ENCODE results near the gene ACOT13. TPM values are rescaled to one million over a fixed set of nuclear protein-coding genes. Genes with fewer than 3 reads are reported as not detected.
A peak's percentile ranks its signal among the peaks of the same experiment; 100 is the strongest.
"Not testable (repeated sequence)": the region's sequence is repeated elsewhere in the genome, so short reads cannot be mapped to it uniquely, and the experiment has no call there.

Gene ACOT13
- total and polyA plus RNA-seq, 4 experiments from 2014 or later: 11.1 to 19.3 (median 14.9) TPM

- not testable (repeated sequence) for H3K9me3 Mint-ChIP-seq
Measured at GRCh38 chr6:24716602-24717148, 49.8 kb downstream of the ACOT13 start.

GRCh38 chr6:24718449-24719124 is 51.7 kb downstream of the ACOT13 start:
- peak overlapping the region; percentile 100 for H3K27ac ChIP-seq (ENCODE audit: low read depth, low read length)
- H3K36me3 Mint-ChIP-seq: peaks cover 26 to 63% of the 10 kb centered on the region in 2 donors
- ChIA-PET CTCF (ENCODE audit: partially characterized antibody) (interaction anchor here (1.1 to 2.5 kb wide), 5 partner anchors 14 to 308 kb away, joined by 3 to 10 read pairs (median 5); partner anchors contain the start of gene GMNN), POLR2A (ENCODE audit: partially characterized antibody) (interaction anchor here (0.9 to 4.7 kb wide), 11 partner anchors 7 to 420 kb away, joined by 3 to 45 read pairs (median 5); partner anchors contain the start of genes ACOT13, GMNN and TDP2)
- peak overlapping the region; percentile 90 to 100 (median 99) for H3K27ac Mint-ChIP-seq
- H3K9me3 Mint-ChIP-seq: peaks cover 0 to 2% (median 0%) of the 10 kb centered on the region in 8 donors
- peaks cover 48 to 76% (median 58%) of the 10 kb centered on the region in 4 donors for H3K4me1 Mint-ChIP-seq
- peak in 1 of 5 donors; percentile 23 for DNase-seq
- no peaks in the 10 kb centered on the region for H3K27me3 ChIP-seq (ENCODE audit: insufficient read depth, low read length)
- no peaks in the 10 kb centered on the region for H3K9me3 ChIP-seq (ENCODE audit: control insufficient read depth in 1 of 2, low read length in 2 of 2)
- H3K4me3 ChIP-seq (ENCODE audit: low read length in 2 of 2): peak overlapping the region; percentile 54 to 95
- peaks cover 24% of the 10 kb centered on the region for H3K36me3 ChIP-seq (ENCODE audit: insufficient read depth, low read length)
- H3K27me3 Mint-ChIP-seq: no peaks in the 10 kb centered on the region
- intact Hi-C loops (cut with micrococcal nuclease): no loop called here
- H3K4me3 Mint-ChIP-seq: peak overlapping the region; percentile 91 to 100 (median 97)
- H3K4me1 ChIP-seq (ENCODE audit: insufficient read depth, low read length): peaks cover 61% of the 10 kb centered on the region

More at GRCh38 chr6:24716602-24717148, 49.8 kb downstream of the ACOT13 start:
- not testable (repeated sequence) for H3K27me3 Mint-ChIP-seq; H3K4me3 ChIP-seq (ENCODE audit: low read length in 2 of 2); H3K27me3 ChIP-seq (ENCODE audit: insufficient read depth, low read length); DNase-seq; H3K9me3 ChIP-seq (ENCODE audit: control insufficient read depth in 1 of 2, low read length in 2 of 2)
- peaks cover 38% of the 10 kb centered on the region for H3K36me3 ChIP-seq (ENCODE audit: insufficient read depth, low read length)
- Mint-ChIP-seq H3K27ac (peak overlapping the region in 5 of 7 donors; percentile 31 to 100 (median 80)), H3K4me3 (peak overlapping the region; percentile 77 to 100 (median 97)), H3K4me1 (peaks cover 54 to 88% (median 66%) of the 10 kb centered on the region in 4 donors), H3K36me3 (peaks cover 35 to 79% of the 10 kb centered on the region in 2 donors)
- peak overlapping the region; percentile 100 for H3K27ac ChIP-seq (ENCODE audit: low read depth, low read length)
- intact Hi-C loops (cut with micrococcal nuclease): loop anchor here (2.0 kb wide), 1 partner anchor 14 kb away; no protein-coding TSS in a partner anchor
- ChIA-PET CTCF (ENCODE audit: partially characterized antibody) (interaction anchor here (2.5 kb wide), 1 partner anchor 301 kb away, joined by 10 read pairs; no protein-coding TSS in a partner anchor), POLR2A (ENCODE audit: partially characterized antibody) (interaction anchor here (1.1 to 4.7 kb wide), 5 partner anchors 8 to 310 kb away, joined by 3 to 45 read pairs (median 19); partner anchors contain the start of genes ACOT13, GMNN and TDP2)
- peaks cover 73% of the 10 kb centered on the region for H3K4me1 ChIP-seq (ENCODE audit: insufficient read depth, low read length)

- Mint-ChIP-seq H3K27me3 (no peaks in the 10 kb centered on the region), H3K4me3 (peak within 1 kb of the TSS; percentile 91 to 100 (median 97)), H3K36me3 (peaks cover 20 to 56% of the 10 kb centered on the region in 2 donors), H3K9me3 (peaks cover 0 to 2% (median 0%) of the 10 kb centered on the region in 8 donors), H3K4me1 (peaks cover 43 to 70% (median 51%) of the 10 kb centered on the region in 4 donors), H3K27ac (peak within 1 kb of the TSS; percentile 90 to 100 (median 99))
- POLR2A ChIA-PET (ENCODE audit: partially characterized antibody): interaction anchor here (0.6 to 4.7 kb wide), 11 partner anchors 8 to 419 kb away, joined by 3 to 45 read pairs (median 5); partner anchors contain the start of genes ACOT13, GMNN and TDP2
- Histone ChIP-seq H3K36me3 (ENCODE audit: insufficient read depth, low read length) (peaks cover 17% of the 10 kb centered on the region), H3K27me3 (ENCODE audit: insufficient read depth, low read length) (no peaks in the 10 kb centered on the region), H3K27ac (ENCODE audit: low read depth, low read length) (peak within 1 kb of the TSS; percentile 100), H3K4me3 (ENCODE audit: low read length in 2 of 2) (peak within 1 kb of the TSS; percentile 54 to 95), H3K9me3 (ENCODE audit: control insufficient read depth in 1 of 2, low read length in 2 of 2) (no peaks in the 10 kb centered on the region), H3K4me1 (ENCODE audit: insufficient read depth, low read length) (peaks cover 53% of the 10 kb centered on the region)
- intact Hi-C loops (cut with micrococcal nuclease): no loop called here
- peak; percentile 47 to 78 (median 58) for DNase-seq
- CTCF ChIA-PET (ENCODE audit: partially characterized antibody): interaction anchor here (1.1 to 2.5 kb wide), 5 partner anchors 15 to 308 kb away, joined by 3 to 10 read pairs (median 5); partner anchors contain the start of gene GMNN
Measured at GRCh38 chr6:24719125-24719971, 52.5 kb downstream of the ACOT13 start, which contains the start of gene C6orf62. TSS of gene C6orf62 (minus strand) at chr6:24719154. CDS start at chr6:24718668, 486 bp downstream.

GRCh38 chr6:24720131-24720603 is 53.3 kb downstream of the ACOT13 start:
- intact Hi-C loops (cut with micrococcal nuclease): loop anchor here (2.0 kb wide), 1 partner anchor 213 kb away; no protein-coding TSS in a partner anchor
- peaks cover 11% of the 10 kb centered on the region for H3K36me3 ChIP-seq (ENCODE audit: insufficient read depth, low read length)
- Mint-ChIP-seq H3K27ac (peak overlapping the region; percentile 90 to 100 (median 99)), H3K27me3 (no peaks in the 10 kb centered on the region), H3K9me3 (peaks cover 0 to 2% (median 0%) of the 10 kb centered on the region in 8 donors), H3K4me1 (peaks cover 39 to 62% (median 46%) of the 10 kb centered on the region in 4 donors), H3K4me3 (peak overlapping the region; percentile 91 to 100 (median 97)), H3K36me3 (peaks cover 20 to 50% of the 10 kb centered on the region in 2 donors)
- H3K4me1 ChIP-seq (ENCODE audit: insufficient read depth, low read length): peaks cover 45% of the 10 kb centered on the region
- H3K27me3 ChIP-seq (ENCODE audit: insufficient read depth, low read length): no peaks in the 10 kb centered on the region
- ChIA-PET POLR2A (ENCODE audit: partially characterized antibody) (interaction anchor here (0.6 to 4.7 kb wide), 11 partner anchors 9 to 418 kb away, joined by 3 to 45 read pairs (median 5); partner anchors contain the start of genes ACOT13, GMNN and TDP2), CTCF (ENCODE audit: partially characterized antibody) (interaction anchor here (1.5 kb wide), 1 partner anchor 214 kb away, joined by 3 read pairs; no protein-coding TSS in a partner anchor)
- peak overlapping the region; percentile 100 for H3K27ac ChIP-seq (ENCODE audit: low read depth, low read length)
- no peaks in the 10 kb centered on the region for H3K9me3 ChIP-seq (ENCODE audit: control insufficient read depth in 1 of 2, low read length in 2 of 2)
- H3K4me3 ChIP-seq (ENCODE audit: low read length in 2 of 2): peak overlapping the region; percentile 68 to 95
- DNase-seq: peak; percentile 82 to 85 (median 83)

GRCh38 chr6:24720604-24721460 is 54.0 kb downstream of the ACOT13 start:
- H3K9me3 ChIP-seq (ENCODE audit: control insufficient read depth in 1 of 2, low read length in 2 of 2): no peaks in the 10 kb centered on the region
- Mint-ChIP-seq H3K36me3 (peaks cover 14 to 43% of the 10 kb centered on the region in 2 donors), H3K27ac (peak overlapping the region; percentile 90 to 100 (median 99)), H3K9me3 (peaks cover 0 to 2% (median 0%) of the 10 kb centered on the region in 8 donors), H3K4me1 (peaks cover 33 to 56% (median 40%) of the 10 kb centered on the region in 4 donors), H3K4me3 (peak overlapping the region; percentile 91 to 100 (median 97)), H3K27me3 (no peaks in the 10 kb centered on the region)
- CTCF ChIA-PET (ENCODE audit: partially characterized antibody): interaction anchor here (1.2 to 1.5 kb wide), 2 partner anchors 22 to 44 kb away, joined by 4 read pairs; no protein-coding TSS in a partner anchor
- POLR2A ChIA-PET (ENCODE audit: partially characterized antibody): interaction anchor here (1.2 to 3.9 kb wide), 12 partner anchors 7 to 417 kb away, joined by 4 to 31 read pairs (median 7); partner anchors contain the start of genes ACOT13, ALDH5A1, GMNN and TDP2
- no peaks in the 10 kb centered on the region for H3K27me3 ChIP-seq (ENCODE audit: insufficient read depth, low read length)
- peaks cover 6% of the 10 kb centered on the region for H3K36me3 ChIP-seq (ENCODE audit: insufficient read depth, low read length)
- peaks cover 38% of the 10 kb centered on the region for H3K4me1 ChIP-seq (ENCODE audit: insufficient read depth, low read length)
- intact Hi-C loops (cut with micrococcal nuclease): loop anchor here (1.0 to 2.0 kb wide), 4 partner anchors 54 to 297 kb away; partner anchors contain the start of gene TDP2
- DNase-seq: peak; percentile 100
- H3K4me3 ChIP-seq (ENCODE audit: low read length in 2 of 2): peak overlapping the region; percentile 68 to 95
- H3K27ac ChIP-seq (ENCODE audit: low read depth, low read length): peak overlapping the region; percentile 100
